ENCODE measurements around the gene S100Z. TPM values are rescaled to one million over a fixed set of nuclear protein-coding genes. Genes with fewer than 3 reads are reported as not detected.
"Not testable (repeated sequence)": the region's sequence is repeated elsewhere in the genome, so short reads cannot be mapped to it uniquely, and the experiment has no call there.

The S100Z gene
- total RNA-seq, 1 experiment from 2014 or later: 22.4 TPM

DNA sequence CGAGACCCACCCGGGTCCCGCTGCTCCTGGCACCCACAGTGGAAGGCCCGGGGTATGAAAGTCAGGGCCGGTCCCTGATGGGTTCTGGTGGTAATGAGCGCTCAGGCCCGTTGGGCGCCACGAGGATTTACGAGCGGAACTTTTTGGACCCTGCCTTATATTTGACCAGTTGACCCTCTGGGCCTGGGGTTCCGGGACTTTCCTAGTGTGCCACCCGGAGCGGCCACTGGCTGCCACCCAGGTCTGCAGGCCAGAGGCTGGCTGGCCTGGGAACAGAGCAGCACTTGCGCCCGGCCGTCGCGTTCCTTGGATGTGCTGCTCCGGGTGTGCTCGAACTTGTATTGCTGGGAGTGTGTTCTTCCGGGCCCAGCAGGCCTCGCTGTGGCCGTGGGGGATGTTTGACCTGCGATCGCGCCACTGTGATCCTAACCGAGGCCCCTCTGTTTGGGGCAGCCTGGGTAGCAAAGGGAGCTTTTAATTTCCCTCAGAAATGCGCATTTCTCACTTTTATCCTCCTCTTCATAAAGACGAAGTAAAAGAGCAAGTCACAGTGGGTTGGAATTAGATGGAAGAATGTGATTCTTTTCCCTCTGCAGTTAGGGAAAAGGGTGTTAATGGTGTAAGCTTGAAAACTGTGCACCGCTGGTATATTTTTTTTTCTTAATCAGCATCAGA is 29.8 kb upstream of the S100Z start:
- H3K27ac ChIP-seq (ENCODE audit: low read length): no peak overlapping the region
- H3K36me3 ChIP-seq (ENCODE audit: insufficient read depth, low read length): no peaks in the 10 kb centered on the region
- no peak overlapping the region for H3K9ac ChIP-seq (ENCODE audit: low read length)
- H3K4me1 ChIP-seq (ENCODE audit: low read length): no peaks in the 10 kb centered on the region
- H3K9me2 ChIP-seq (replicated peaks; ENCODE audit: insufficient read depth, low read length): no peaks in the 10 kb centered on the region
- no peaks in the 10 kb centered on the region for H3K27me3 ChIP-seq (ENCODE audit: low read length)
- H2AFZ ChIP-seq (ENCODE audit: low read length): no peak overlapping the region
- DNase-seq: no peak
- H3K4me2 ChIP-seq (ENCODE audit: low read depth, low read length, poor library complexity, severe bottlenecking): no peak overlapping the region
- no peaks in the 10 kb centered on the region for H3K9me3 ChIP-seq (ENCODE audit: low read length)
- no peak overlapping the region for H3K4me3 ChIP-seq (ENCODE audit: low read length)
- H3K79me2 ChIP-seq (ENCODE audit: low read length): no peaks in the 10 kb centered on the region
- no peaks in the 10 kb centered on the region for H4K20me1 ChIP-seq (ENCODE audit: insufficient read depth, low read depth, low read length)

GRCh38 chr5:76820526-76820890 is 29.3 kb upstream of the S100Z start:
- no peaks in the 10 kb centered on the region for H3K79me2 ChIP-seq (ENCODE audit: low read length)
- H3K9ac ChIP-seq (ENCODE audit: low read length): no peak overlapping the region
- DNase-seq: no peak
- H3K27me3 ChIP-seq (ENCODE audit: low read length): no peaks in the 10 kb centered on the region
- no peak overlapping the region for H3K4me2 ChIP-seq (ENCODE audit: low read depth, low read length, poor library complexity, severe bottlenecking)
- no peaks in the 10 kb centered on the region for H3K9me2 ChIP-seq (replicated peaks; ENCODE audit: insufficient read depth, low read length)
- no peaks in the 10 kb centered on the region for H4K20me1 ChIP-seq (ENCODE audit: insufficient read depth, low read depth, low read length)
- no peak overlapping the region for H3K4me3 ChIP-seq (ENCODE audit: low read length)
- no peak overlapping the region for H3K27ac ChIP-seq (ENCODE audit: low read length)
- no peaks in the 10 kb centered on the region for H3K9me3 ChIP-seq (ENCODE audit: low read length)
- H3K4me1 ChIP-seq (ENCODE audit: low read length): no peaks in the 10 kb centered on the region
- H3K36me3 ChIP-seq (ENCODE audit: insufficient read depth, low read length): no peaks in the 10 kb centered on the region
- no peak overlapping the region for H2AFZ ChIP-seq (ENCODE audit: low read length)

- DNase-seq: no peak
- Histone ChIP-seq H3K9me3 (ENCODE audit: low read length) (no peaks in the 10 kb centered on the region), H2AFZ (ENCODE audit: low read length) (no peak overlapping the region), H3K27me3 (ENCODE audit: low read length) (no peaks in the 10 kb centered on the region), H3K4me1 (ENCODE audit: low read length) (no peaks in the 10 kb centered on the region), H3K9me2 (replicated peaks; ENCODE audit: insufficient read depth, low read length) (no peaks in the 10 kb centered on the region), H3K36me3 (ENCODE audit: insufficient read depth, low read length) (no peaks in the 10 kb centered on the region), H3K9ac (ENCODE audit: low read length) (no peak overlapping the region), H3K4me3 (ENCODE audit: low read length) (no peak overlapping the region), H3K27ac (ENCODE audit: low read length) (no peak overlapping the region), H3K79me2 (ENCODE audit: low read length) (no peaks in the 10 kb centered on the region), H4K20me1 (ENCODE audit: insufficient read depth, low read depth, low read length) (no peaks in the 10 kb centered on the region), H3K4me2 (ENCODE audit: low read depth, low read length, poor library complexity, severe bottlenecking) (no peak overlapping the region)
These were observed 28.7 kb upstream of the S100Z start for GRCh38 chr5:76821136-76821535.

- not testable (repeated sequence) for H3K27ac ChIP-seq (ENCODE audit: low read length); H3K9me3 ChIP-seq (ENCODE audit: low read length); H3K27me3 ChIP-seq (ENCODE audit: low read length); H3K9me2 ChIP-seq (replicated peaks; ENCODE audit: insufficient read depth, low read length); H2AFZ ChIP-seq (ENCODE audit: low read length); H3K9ac ChIP-seq (ENCODE audit: low read length); DNase-seq; H4K20me1 ChIP-seq (ENCODE audit: insufficient read depth, low read depth, low read length); H3K4me2 ChIP-seq (ENCODE audit: low read depth, low read length, poor library complexity, severe bottlenecking); H3K36me3 ChIP-seq (ENCODE audit: insufficient read depth, low read length); H3K4me3 ChIP-seq (ENCODE audit: low read length); H3K4me1 ChIP-seq (ENCODE audit: low read length); H3K79me2 ChIP-seq (ENCODE audit: low read length)
These were observed 27.6 kb upstream of the S100Z start for GRCh38 chr5:76822105-76822731.

DNA sequence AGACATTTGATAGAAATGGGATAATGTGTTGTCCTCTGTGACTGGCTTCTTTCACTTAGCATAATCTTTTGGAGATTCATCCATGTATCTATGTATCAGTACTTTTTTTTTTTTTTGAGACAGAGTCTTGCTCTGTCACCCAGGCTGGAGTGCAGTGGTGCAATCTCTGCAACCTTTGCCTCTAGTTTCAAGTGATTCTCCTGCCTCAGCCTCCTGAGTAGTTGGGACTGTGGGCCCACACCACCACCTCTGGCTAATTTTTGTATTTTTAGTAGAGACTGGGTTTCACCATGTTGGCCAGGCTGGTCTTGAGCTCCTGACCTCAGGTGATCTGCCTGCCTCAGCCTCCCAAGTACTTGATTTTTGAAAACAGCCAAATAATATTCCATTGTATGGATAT is 23.4 kb upstream of the S100Z start:
- H3K9me3 ChIP-seq (ENCODE audit: low read length); H3K4me3 ChIP-seq (ENCODE audit: low read length); H3K9ac ChIP-seq (ENCODE audit: low read length); H4K20me1 ChIP-seq (ENCODE audit: insufficient read depth, low read depth, low read length); H3K4me1 ChIP-seq (ENCODE audit: low read length); H2AFZ ChIP-seq (ENCODE audit: low read length); H3K79me2 ChIP-seq (ENCODE audit: low read length); DNase-seq; H3K27ac ChIP-seq (ENCODE audit: low read length); H3K36me3 ChIP-seq (ENCODE audit: insufficient read depth, low read length); H3K4me2 ChIP-seq (ENCODE audit: low read depth, low read length, poor library complexity, severe bottlenecking); H3K9me2 ChIP-seq (replicated peaks; ENCODE audit: insufficient read depth, low read length); H3K27me3 ChIP-seq (ENCODE audit: low read length): not testable (repeated sequence)

GRCh38 chr5:76831110-76831452 is 18.7 kb upstream of the S100Z start:
- Histone ChIP-seq H3K27ac (ENCODE audit: low read length) (no peak overlapping the region), H3K9me3 (ENCODE audit: low read length) (no peaks in the 10 kb centered on the region), H4K20me1 (ENCODE audit: insufficient read depth, low read depth, low read length) (no peaks in the 10 kb centered on the region), H3K9me2 (replicated peaks; ENCODE audit: insufficient read depth, low read length) (no peaks in the 10 kb centered on the region), H3K4me2 (ENCODE audit: low read depth, low read length, poor library complexity, severe bottlenecking) (no peak overlapping the region), H3K9ac (ENCODE audit: low read length) (no peak overlapping the region), H3K36me3 (ENCODE audit: insufficient read depth, low read length) (no peaks in the 10 kb centered on the region), H3K4me1 (ENCODE audit: low read length) (no peaks in the 10 kb centered on the region), H3K79me2 (ENCODE audit: low read length) (no peaks in the 10 kb centered on the region), H3K27me3 (ENCODE audit: low read length) (no peaks in the 10 kb centered on the region), H2AFZ (ENCODE audit: low read length) (no peak overlapping the region), H3K4me3 (ENCODE audit: low read length) (no peak overlapping the region)
- no peak for DNase-seq

DNA sequence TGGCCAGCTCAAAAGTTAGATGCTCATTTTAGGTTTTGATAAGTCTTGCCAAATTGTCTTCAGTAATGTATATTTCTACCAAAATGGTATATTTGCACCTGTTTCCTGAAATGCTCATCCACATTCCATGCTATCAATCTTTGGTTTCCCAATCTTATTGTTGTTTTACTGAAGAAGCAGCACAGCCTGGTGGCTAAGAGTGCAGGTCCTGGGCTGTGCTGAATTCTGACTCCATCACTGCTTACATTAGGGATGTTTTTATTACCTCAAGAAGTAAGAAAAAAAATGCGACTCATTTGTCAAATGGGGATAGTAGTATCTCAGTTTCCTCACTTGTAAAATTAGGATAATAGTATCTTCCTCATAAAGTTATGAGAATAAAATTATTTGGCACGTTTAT is 13.6 kb upstream of the S100Z start:
- no peaks in the 10 kb centered on the region for H3K27me3 ChIP-seq (ENCODE audit: low read length)
- no peak overlapping the region for H3K4me2 ChIP-seq (ENCODE audit: low read depth, low read length, poor library complexity, severe bottlenecking)
- no peaks in the 10 kb centered on the region for H3K4me1 ChIP-seq (ENCODE audit: low read length)
- no peaks in the 10 kb centered on the region for H4K20me1 ChIP-seq (ENCODE audit: insufficient read depth, low read depth, low read length)
- H2AFZ ChIP-seq (ENCODE audit: low read length): no peak overlapping the region
- H3K4me3 ChIP-seq (ENCODE audit: low read length): no peak overlapping the region
- no peak overlapping the region for H3K9ac ChIP-seq (ENCODE audit: low read length)
- H3K9me2 ChIP-seq (replicated peaks; ENCODE audit: insufficient read depth, low read length): no peaks in the 10 kb centered on the region
- H3K79me2 ChIP-seq (ENCODE audit: low read length): no peaks in the 10 kb centered on the region
- H3K9me3 ChIP-seq (ENCODE audit: low read length): no peaks in the 10 kb centered on the region
- H3K36me3 ChIP-seq (ENCODE audit: insufficient read depth, low read length): no peaks in the 10 kb centered on the region
- no peak for DNase-seq
- H3K27ac ChIP-seq (ENCODE audit: low read length): no peak overlapping the region

- Histone ChIP-seq H3K9ac (ENCODE audit: low read length) (no peak overlapping the region), H3K4me3 (ENCODE audit: low read length) (no peak overlapping the region), H3K4me2 (ENCODE audit: low read depth, low read length, poor library complexity, severe bottlenecking) (no peak overlapping the region), H4K20me1 (ENCODE audit: insufficient read depth, low read depth, low read length) (no peaks in the 10 kb centered on the region), H3K27me3 (ENCODE audit: low read length) (no peaks in the 10 kb centered on the region), H3K27ac (ENCODE audit: low read length) (no peak overlapping the region), H2AFZ (ENCODE audit: low read length) (no peak overlapping the region), H3K4me1 (ENCODE audit: low read length) (no peaks in the 10 kb centered on the region), H3K9me3 (ENCODE audit: low read length) (no peaks in the 10 kb centered on the region), H3K9me2 (replicated peaks; ENCODE audit: insufficient read depth, low read length) (no peaks in the 10 kb centered on the region), H3K36me3 (ENCODE audit: insufficient read depth, low read length) (no peaks in the 10 kb centered on the region), H3K79me2 (ENCODE audit: low read length) (no peaks in the 10 kb centered on the region)
- no peak for DNase-seq
These were observed 13.2 kb upstream of the S100Z start for GRCh38 chr5:76836585-76836984.
